A549 (cell line): ENCODE data around the gene NRAP. TPM values are rescaled to one million over a fixed set of nuclear protein-coding genes. Genes with fewer than 3 reads are reported as not detected.
A peak's percentile ranks its signal among the peaks of the same experiment; 100 is the strongest.

Source experiments
- ATAC-seq, 2 experiments: fragments of 200-7000 bp in 1 of 2; fragments of >200 bp in 1 of 2; cut with Nextera tagmentation in 1 of 2; cut with Tn5 transposase in 1 of 2; 3 replicates each; pipeline versions ENCODE4 v1.8.0 to v1.9.1; 2018 to 2020; ENCODE audit warnings: mild to moderate bottlenecking in 1 of 2, moderate library complexity in 1 of 2
- CTCF ChIA-PET: fragments of 300-600 bp; sonication (Branson Sonifier 250); formaldehyde crosslinking; extraction: SDS; loops from one replicate; lab custom pipeline; 2021; ENCODE audit warnings: antibody characterized with exemption, inconsistent platforms; lab: Yijun Ruan, JAX
- POLR2A ChIA-PET: fragments of 350-600 bp; formaldehyde crosslinking; extraction: SDS; loops from one replicate; lab custom pipeline; 2021; ENCODE audit warnings: antibody characterized with exemption, inconsistent platforms; lab: Yijun Ruan, JAX
- DNase-seq, 2 experiments: peaks; one replicate each; pipeline versions ENCODE4 v3.0.0 to v3.0.0-alpha.2; 2011 to 2016; ENCODE audit warnings: low read depth in 1 of 2, low spot score in 1 of 2
- FAIRE-seq: peaks from 2 replicates; lab custom pipeline; 2011; peaks lifted over from hg19 to GRCh38; lab: Jason Lieb, UNC
- H3K27ac ChIP-seq, 2 experiments: fragments of >200 bp; sonication (Bioruptor Twin); formaldehyde crosslinking; 3 replicates each; pipeline ENCODE4 v1.5.1; 2016 to 2017
- H3K4me1 ChIP-seq: fragments of >200 bp; sonication (Bioruptor Twin); formaldehyde crosslinking; 3 replicates; pipeline ENCODE4 v1.6.1; 2016
- H3K4me2 ChIP-seq: fragments of >200 bp; sonication (Bioruptor Twin); formaldehyde crosslinking; 3 replicates; pipeline ENCODE4 v1.6.1; 2016
- H3K4me3 ChIP-seq: fragments of >200 bp; sonication (Bioruptor Twin); formaldehyde crosslinking; 3 replicates; pipeline ENCODE4 v1.5.1; 2016
- H3K9me3 ChIP-seq: fragments of >200 bp; sonication (Bioruptor Twin); formaldehyde crosslinking; 3 replicates; pipeline ENCODE4 v1.6.1; 2016
- CBX2 ChIP-seq: fragments of 200-600 bp; sonication (generic); IDR thresholded peaks from 2 replicates; pipeline ENCODE4 v1.6.1; 2016; ENCODE audit warnings: low read depth, mild to moderate bottlenecking, borderline replicate concordance
- CTCF ChIP-seq: fragments of >200 bp; sonication (Bioruptor Twin); formaldehyde crosslinking; IDR thresholded peaks from 3 replicates; pipeline ENCODE4 v1.5.1; 2016
- HDAC2 ChIP-seq: fragments of 200-600 bp; sonication (generic); IDR thresholded peaks from 2 replicates; pipeline ENCODE4 v1.6.1; 2016
- HES2 ChIP-seq: fragments of >200 bp; sonication (Bioruptor Twin); formaldehyde crosslinking; IDR thresholded peaks from 2 replicates; pipeline ENCODE4 v1.6.1; 2016
- HEYL ChIP-seq: fragments of 250-450 bp; sonication (Bioruptor Pico); IDR thresholded peaks from 2 replicates; pipeline ENCODE4 v1.8.0; 2021; ENCODE audit warnings: mild to moderate bottlenecking, moderate library complexity
- HOXA7 ChIP-seq: fragments of 250-450 bp; sonication (Bioruptor Pico); IDR thresholded peaks from 2 replicates; pipeline ENCODE4 v1.5.0; 2020; ENCODE audit warnings: mild to moderate bottlenecking, moderate library complexity
- HOXB13 ChIP-seq: fragments of 250-450 bp; sonication (Bioruptor Pico); IDR thresholded peaks from 2 replicates; pipeline ENCODE4 v1.5.0; 2020; ENCODE audit warnings: low read depth, mild to moderate bottlenecking, moderate library complexity
- KDM5A ChIP-seq: fragments of 200-600 bp; sonication (generic); IDR thresholded peaks from 2 replicates; pipeline ENCODE4 v1.6.1; 2016; ENCODE audit warnings: antibody characterized with exemption, mild to moderate bottlenecking
- POLR2A ChIP-seq: IDR thresholded peaks from 2 replicates; pipeline ENCODE4 v1.6.1; 2012; ENCODE audit warnings: mild to moderate bottlenecking, low read length
- RARB ChIP-seq: fragments of 250-450 bp; sonication (Bioruptor Pico); IDR thresholded peaks from 2 replicates; pipeline ENCODE4 v1.8.0; 2021; ENCODE audit warnings: mild to moderate bottlenecking, moderate library complexity
- RFX5 ChIP-seq: fragments of 450-650 bp; IDR thresholded peaks from 2 replicates; pipeline ENCODE4 v1.7.1; 2014; ENCODE audit warnings: antibody characterized with exemption, mild to moderate bottlenecking, moderate library complexity
- TFCP2L1 ChIP-seq: fragments of 250-450 bp; sonication (Bioruptor Pico); IDR thresholded peaks from 2 replicates; pipeline ENCODE4 v1.5.0; 2021; ENCODE audit warnings: mild to moderate bottlenecking
- ZC3H11A ChIP-seq: fragments of 450-650 bp; IDR thresholded peaks from 2 replicates; pipeline ENCODE4 v1.6.1; 2014; ENCODE audit warnings: antibody characterized with exemption, mild to moderate bottlenecking
- WGBS: methylation state at CpG from one replicate; pipeline ENCODE4 v1.1.6; 2017; ENCODE audit errors: missing lambda C conversion rate; 5-methylcytosine and 5-hydroxymethylcytosine counted together
- polyA plus RNA-seq, 4 experiments: library from polyadenylated mRNA; depleted of rRNA in 3 of 4; stranded (reverse); fragments of >200 nt; fragmentation: RNase III in 1 of 4; extraction: RNeasy Plus Mini Kit Qiagen cat#74134 plus additional on column Dnase treatment in 1 of 4; gene quantifications; 2 replicates in 3 of 4; 3 replicates in 1 of 4; pipeline ENCODE4 v1.2.3, GENCODE V29; 2011 to 2017
- TF ChIP-seq, protein P1 (sequence below): IDR thresholded peaks from 2 replicates; pipeline ENCODE4 v1.6.1; 2012

The NRAP gene
- polyA plus RNA-seq, 2 of the 4 experiments (the other 2 are of a cell fraction) = not detected

DNA sequence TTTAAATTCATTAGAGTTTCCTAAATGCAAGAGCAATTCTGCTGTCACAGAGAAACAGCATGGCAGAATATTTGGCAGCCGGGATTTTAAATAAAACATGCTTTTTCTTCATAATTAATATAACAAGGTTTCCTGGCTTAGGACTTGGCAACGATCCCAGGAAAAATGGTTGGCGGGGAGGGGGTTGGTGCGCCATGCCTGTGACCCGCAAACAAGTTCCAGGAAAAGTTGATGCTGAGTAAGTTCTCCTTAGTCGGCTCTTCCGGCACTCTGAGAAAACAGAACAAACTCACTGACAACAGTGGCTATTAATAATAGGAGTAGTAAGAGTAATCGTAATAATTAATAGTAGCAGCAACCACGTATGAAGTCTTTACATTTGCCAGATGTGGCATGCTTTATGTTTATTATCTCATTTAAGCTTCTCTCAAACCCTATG lies 106.4 kb downstream of the NRAP start:
- POLR2A ChIA-PET = no interaction called here
- FAIRE-seq = no peak
- no peak for ATAC-seq
- Histone ChIP-seq H3K4me1 (peaks cover 16% of the 10 kb centered on the region), H3K4me2 (no peak overlapping the region)
- no peak for TF ChIP-seq HES2
- TF ChIP-seq, all 56 proteins: peak for 0
- Histone ChIP-seq H3K27ac (no peak overlapping the region), H3K9me3 (no peaks in the 10 kb centered on the region), H3K4me3 (no peak overlapping the region)
- CTCF ChIA-PET = no interaction called here
- 69% methylated on average over 9 of the region's 9 CpGs for whole genome bisulfite sequencing
- DNase-seq = no peak

DNA sequence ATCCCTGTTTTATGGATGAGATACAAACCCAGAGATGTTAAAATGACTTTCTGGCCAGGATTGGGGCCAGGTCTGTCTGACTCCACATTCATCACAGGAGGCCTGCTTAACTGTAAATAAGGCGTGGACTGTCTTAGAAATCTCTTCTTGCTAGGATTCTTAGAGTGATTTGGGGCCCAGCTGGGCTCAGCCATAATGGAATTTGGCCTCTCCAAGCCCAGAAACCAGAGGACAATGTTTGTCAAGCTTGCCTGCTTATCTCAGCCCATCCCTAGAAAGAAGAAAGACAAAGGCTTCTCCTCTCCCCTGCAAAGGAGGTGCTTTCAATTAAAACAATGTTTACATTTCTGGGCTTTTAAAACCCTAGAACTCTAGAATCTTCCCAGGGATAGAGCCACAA lies 108.1 kb downstream of the NRAP start:
- Histone ChIP-seq H3K4me3 (no peak overlapping the region), H3K4me1 (peaks cover 22% of the 10 kb centered on the region), H3K27ac (no peak overlapping the region), H3K4me2 (no peak overlapping the region), H3K9me3 (no peaks in the 10 kb centered on the region)
- WGBS = 24% methylated on average over 1 of the region's 1 CpG
- DNase-seq (no peak), ATAC-seq (no peak), FAIRE-seq (no peak)
- TF ChIP-seq, protein P1, sequence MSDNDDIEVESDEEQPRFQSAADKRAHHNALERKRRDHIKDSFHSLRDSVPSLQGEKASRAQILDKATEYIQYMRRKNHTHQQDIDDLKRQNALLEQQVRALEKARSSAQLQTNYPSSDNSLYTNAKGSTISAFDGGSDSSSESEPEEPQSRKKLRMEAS = no peak
- no peak for TF ChIP-seq ZC3H11A
- CTCF ChIA-PET = interaction anchor here (1.2 to 3.1 kb wide), 3 partner anchors 8 to 35 kb away, joined by 3 to 25 read pairs (median 5); no protein-coding TSS in a partner anchor
- POLR2A ChIA-PET = no interaction called here

GRCh38 chr10:113555245-113555644 lies 108.6 kb downstream of the NRAP start:
- Histone ChIP-seq H3K9me3 (no peaks in the 10 kb centered on the region), H3K27ac (no peak overlapping the region), H3K4me3 (no peak overlapping the region), H3K4me1 (peaks cover 22% of the 10 kb centered on the region), H3K4me2 (no peak overlapping the region)
- DNase-seq (no peak), ATAC-seq (no peak), FAIRE-seq (no peak)
- WGBS = 67% methylated on average over 3 of the region's 3 CpGs
- ChIA-PET POLR2A (no interaction called here), CTCF (interaction anchor here (0.6 to 3.1 kb wide), 5 partner anchors 8 to 1083 kb away, joined by 3 to 25 read pairs (median 3); no protein-coding TSS in a partner anchor)
- TF ChIP-seq TFCP2L1 = no peak
- TF ChIP-seq HES2 = no peak
- no peak for TF ChIP-seq HOXB13
- no peak for TF ChIP-seq RARB (CRISPR knock-in tag)

DNA sequence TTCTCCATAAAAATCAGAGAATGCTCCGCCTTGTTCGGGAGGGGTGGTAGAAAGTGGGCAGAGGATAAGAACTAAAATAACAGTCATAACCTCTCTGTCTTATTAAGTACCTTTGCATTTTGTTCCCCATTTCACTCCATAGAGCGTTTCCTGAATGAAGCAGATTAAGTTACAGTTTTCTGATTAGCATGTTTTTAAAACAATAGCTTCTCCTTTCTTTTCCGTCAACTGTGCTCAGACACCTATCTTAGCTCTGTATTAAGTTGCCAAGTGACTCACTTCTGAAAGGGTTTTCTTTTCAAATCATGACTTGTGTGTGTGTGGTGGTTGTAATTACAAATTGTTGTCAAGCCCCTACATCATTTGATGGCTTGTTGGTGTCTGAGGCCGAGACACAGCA lies 109.6 kb downstream of the NRAP start:
- no peak overlapping the region for H3K4me2 ChIP-seq
- POLR2A ChIA-PET = no interaction called here
- H3K4me1 ChIP-seq = peaks cover 22% of the 10 kb centered on the region
- 90% methylated on average over 5 of the region's 5 CpGs for WGBS
- ATAC-seq = no peak
- DNase-seq = no peak
- FAIRE-seq = no peak
- no peak overlapping the region for H3K27ac ChIP-seq
- no peak overlapping the region for H3K4me3 ChIP-seq
- no peaks in the 10 kb centered on the region for H3K9me3 ChIP-seq
- CTCF ChIA-PET = interaction anchor here (0.6 to 3.1 kb wide), 3 partner anchors 9 to 869 kb away, joined by 4 to 25 read pairs (median 5); no protein-coding TSS in a partner anchor
- TF ChIP-seq POLR2A (no peak), HEYL (CRISPR knock-in tag) (no peak), KDM5A (no peak), HOXA7 (CRISPR knock-in tag) (no peak), RFX5 (no peak)

DNA sequence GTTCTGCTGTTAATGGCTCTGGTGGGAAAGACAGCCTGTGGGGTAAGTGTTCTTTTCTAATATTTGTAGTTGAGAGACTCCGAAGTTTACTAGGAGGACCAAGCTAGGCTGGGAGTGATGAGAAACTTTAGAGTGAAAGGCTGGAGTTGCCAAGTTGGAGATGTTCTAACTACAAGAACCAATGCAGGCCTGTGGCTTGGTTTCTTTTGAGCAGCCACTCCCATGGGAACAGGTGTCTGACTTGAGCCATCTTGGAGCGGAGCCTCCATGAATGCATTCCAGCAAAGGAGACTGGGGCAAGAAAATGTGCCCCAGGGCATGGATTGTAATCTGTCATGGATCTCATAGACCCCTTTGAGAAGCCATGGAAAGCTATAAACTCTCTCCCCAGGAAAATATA lies 110.7 kb downstream of the NRAP start:
- H3K4me2 ChIP-seq = peak overlapping the region; percentile 52
- H3K4me3 ChIP-seq = no peak overlapping the region
- H3K27ac ChIP-seq = peak overlapping the region in 1 of 2 experiments; percentile 26; a peak in 2 of 6 replicates
- 53% methylated on average over 2 of the region's 2 CpGs for WGBS
- FAIRE-seq (no peak), ATAC-seq (no peak; a peak in 1 of 6 replicates)
- H3K4me1 ChIP-seq = peaks cover 22% of the 10 kb centered on the region
- ChIA-PET POLR2A (no interaction called here), CTCF (interaction anchor here (3.1 kb wide), 1 partner anchor 10 kb away, joined by 25 read pairs; no protein-coding TSS in a partner anchor)
- no peaks in the 10 kb centered on the region for H3K9me3 ChIP-seq
- no peak for TF ChIP-seq CBX2
- TF ChIP-seq HDAC2 = no peak
- TF ChIP-seq CTCF = no peak
- TF ChIP-seq, all 56 proteins: peak for 0
- DNase-seq = no peak
